Measurements from ENCODE around the gene CEP162.

GRCh38 chr6:84227044-84227433 lies 404 bp downstream of the CEP162 start:
- TF ChIP-seq POLR2AphosphoS5 (IDR thresholded peaks at IDR 0.05; ENCODE audit: low read depth) (no peak), CTCF (conservative IDR thresholded peaks at IDR 0.05; ENCODE audit: low read depth in 2 of 2) (no peak), EZH2 (IDR thresholded peaks at IDR 0.05; ENCODE audit: low read depth, unreplicated experiment) (no peak), ETS1 (IDR thresholded peaks at IDR 0.05) (no peak), ZNF114 (CRISPR knock-in tag; IDR thresholded peaks at IDR 0.05) (no peak), NANOG (IDR thresholded peaks at IDR 0.05; ENCODE audit: borderline replicate concordance) (no peak), CREB1 (CRISPR knock-in tag; IDR thresholded peaks at IDR 0.05; ENCODE audit: low read depth) (no peak)
